ENCODE data around the gene IRGQ.

Gene IRGQ

DNA sequence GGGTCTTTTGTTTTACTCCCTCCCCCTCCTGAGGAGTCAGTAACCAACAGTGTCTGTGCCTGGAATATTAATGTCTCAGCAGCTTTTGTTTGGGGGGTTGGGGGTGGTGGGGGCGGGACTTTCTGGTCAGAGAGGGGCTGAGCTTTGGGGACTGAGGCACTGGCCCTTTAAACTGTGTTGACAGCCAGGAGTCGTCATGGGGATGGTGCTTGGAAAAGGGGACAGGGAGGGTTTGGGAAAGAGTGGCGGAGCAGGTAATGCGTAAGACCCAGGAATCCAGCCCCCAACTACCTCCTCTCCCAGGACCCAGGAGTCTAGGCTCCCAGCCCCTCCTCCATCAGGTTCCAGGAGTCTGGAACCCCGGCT is 38.6 kb upstream of the IRGQ start:
- TF ChIP-seq, protein P1, sequence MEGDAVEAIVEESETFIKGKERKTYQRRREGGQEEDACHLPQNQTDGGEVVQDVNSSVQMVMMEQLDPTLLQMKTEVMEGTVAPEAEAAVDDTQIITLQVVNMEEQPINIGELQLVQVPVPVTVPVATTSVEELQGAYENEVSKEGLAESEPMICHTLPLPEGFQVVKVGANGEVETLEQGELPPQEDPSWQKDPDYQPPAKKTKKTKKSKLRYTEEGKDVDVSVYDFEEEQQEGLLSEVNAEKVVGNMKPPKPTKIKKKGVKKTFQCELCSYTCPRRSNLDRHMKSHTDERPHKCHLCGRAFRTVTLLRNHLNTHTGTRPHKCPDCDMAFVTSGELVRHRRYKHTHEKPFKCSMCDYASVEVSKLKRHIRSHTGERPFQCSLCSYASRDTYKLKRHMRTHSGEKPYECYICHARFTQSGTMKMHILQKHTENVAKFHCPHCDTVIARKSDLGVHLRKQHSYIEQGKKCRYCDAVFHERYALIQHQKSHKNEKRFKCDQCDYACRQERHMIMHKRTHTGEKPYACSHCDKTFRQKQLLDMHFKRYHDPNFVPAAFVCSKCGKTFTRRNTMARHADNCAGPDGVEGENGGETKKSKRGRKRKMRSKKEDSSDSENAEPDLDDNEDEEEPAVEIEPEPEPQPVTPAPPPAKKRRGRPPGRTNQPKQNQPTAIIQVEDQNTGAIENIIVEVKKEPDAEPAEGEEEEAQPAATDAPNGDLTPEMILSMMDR (IDR thresholded peaks at IDR 0.05; ENCODE audit: insufficient read depth, low read depth, low read length, missing control alignments) = no peak
- no peak overlapping the region for H3K4me3 ChIP-seq (ENCODE audit: low read depth, low read length)
- no peak for DNase-seq (ENCODE audit: low read depth)

DNA sequence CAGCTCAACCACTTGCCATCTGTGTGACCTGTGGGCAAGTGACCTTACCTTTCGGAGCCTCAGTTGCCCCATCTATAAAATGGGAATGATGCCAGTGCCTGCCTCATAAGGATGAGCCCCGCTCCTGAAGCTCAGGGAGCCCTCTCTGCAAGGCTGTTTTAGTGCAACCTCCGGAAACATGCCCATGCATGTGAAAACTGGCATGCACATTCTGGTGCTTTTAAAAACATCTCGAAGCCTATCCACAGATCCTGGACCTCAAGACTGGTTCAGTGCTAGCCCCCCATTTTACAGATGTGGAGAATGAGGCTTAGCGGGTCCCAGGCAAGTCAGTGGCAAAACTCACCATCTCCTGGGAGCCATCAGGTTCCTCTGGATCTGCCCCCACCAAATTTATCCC is 38.1 kb upstream of the IRGQ start:
- H3K4me3 ChIP-seq (ENCODE audit: low read depth, low read length) = no peak overlapping the region
- TF ChIP-seq, protein P1 (IDR thresholded peaks at IDR 0.05; ENCODE audit: insufficient read depth, low read depth, low read length, missing control alignments) = no peak
- DNase-seq (ENCODE audit: low read depth) = no peak

DNA sequence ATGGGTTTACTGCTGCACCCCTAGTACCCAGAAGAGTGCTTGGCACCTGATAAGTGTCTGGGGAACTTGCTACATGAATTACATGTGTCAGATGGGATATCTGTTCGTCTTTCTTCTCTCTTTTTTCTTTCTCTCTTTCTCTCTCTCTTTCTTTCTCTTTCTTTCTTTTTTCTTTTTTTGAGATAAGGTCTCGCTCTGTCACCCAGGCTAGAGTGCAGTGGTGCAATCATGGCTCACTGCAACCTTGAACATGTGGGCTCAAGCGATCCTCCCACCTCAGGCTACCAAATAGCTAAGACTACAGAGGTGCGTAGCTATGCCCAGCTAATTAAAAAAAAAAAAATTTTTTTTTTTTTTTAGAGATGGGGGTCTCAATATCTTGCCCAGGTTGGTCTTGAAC is 37.6 kb upstream of the IRGQ start:
- no peak for DNase-seq (ENCODE audit: low read depth)
- TF ChIP-seq, protein P1 (IDR thresholded peaks at IDR 0.05; ENCODE audit: insufficient read depth, low read depth, low read length, missing control alignments) = no peak
- no peak overlapping the region for H3K4me3 ChIP-seq (ENCODE audit: low read depth, low read length)

DNA sequence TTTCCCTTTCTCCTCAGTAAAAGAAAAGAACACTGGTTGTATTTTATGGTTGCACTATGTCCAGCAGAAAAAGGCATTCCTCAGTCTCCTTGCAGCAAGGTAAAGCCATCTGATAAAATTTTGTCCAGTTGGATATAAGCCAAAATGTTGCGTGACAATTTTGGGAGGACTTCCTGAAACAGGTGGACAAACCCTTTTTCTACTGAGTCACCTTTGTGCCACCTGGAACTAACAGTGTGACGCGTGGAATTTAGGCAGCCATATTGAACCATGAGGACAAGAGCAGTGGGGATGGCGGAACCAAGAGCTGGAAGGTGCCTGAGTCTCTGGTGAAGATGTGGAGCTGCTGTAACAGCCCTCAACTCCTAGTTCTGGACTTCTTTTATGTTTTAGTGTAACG is 35.6 kb upstream of the IRGQ start:
- TF ChIP-seq, protein P1 (IDR thresholded peaks at IDR 0.05; ENCODE audit: insufficient read depth, low read depth, low read length, missing control alignments) = no peak
- no peak overlapping the region for H3K4me3 ChIP-seq (ENCODE audit: low read depth, low read length)
- DNase-seq (ENCODE audit: low read depth) = no peak

DNA sequence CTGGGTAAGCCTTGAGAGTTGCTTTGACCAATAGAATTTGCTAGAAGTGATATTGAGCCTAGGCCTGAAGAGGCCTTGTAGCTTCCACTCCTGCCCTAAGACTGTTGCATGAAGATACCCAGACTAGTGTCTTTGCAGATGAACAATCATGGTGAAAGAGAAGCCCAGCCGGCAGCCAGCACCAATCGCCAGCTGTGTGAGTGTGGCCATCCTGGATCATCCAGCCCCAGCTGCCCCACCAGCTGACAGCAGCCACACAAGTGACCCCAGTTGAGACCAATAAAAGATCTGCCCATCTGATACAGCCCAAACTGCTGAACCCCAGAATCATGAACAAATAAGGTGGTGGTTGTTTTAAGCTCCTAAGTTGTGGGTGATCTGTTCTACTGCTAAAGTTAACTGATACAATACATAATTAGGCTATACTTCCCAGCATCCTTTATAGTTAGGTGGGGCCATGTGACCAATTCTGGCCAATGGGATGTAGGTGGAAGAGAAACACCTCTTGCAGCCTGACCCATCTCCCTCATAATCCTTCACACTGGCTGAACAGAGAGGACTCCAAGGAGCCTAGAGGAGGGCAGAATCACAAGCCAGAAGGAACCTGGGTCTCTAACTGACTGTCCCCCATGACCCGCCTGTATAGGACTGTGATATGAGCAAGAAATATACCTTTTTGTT is 32.9 kb upstream of the IRGQ start:
- no peak overlapping the region for H3K4me3 ChIP-seq (ENCODE audit: low read depth, low read length)
- TF ChIP-seq, protein P1 (IDR thresholded peaks at IDR 0.05; ENCODE audit: insufficient read depth, low read depth, low read length, missing control alignments) = no peak
- DNase-seq (ENCODE audit: low read depth) = no peak

DNA sequence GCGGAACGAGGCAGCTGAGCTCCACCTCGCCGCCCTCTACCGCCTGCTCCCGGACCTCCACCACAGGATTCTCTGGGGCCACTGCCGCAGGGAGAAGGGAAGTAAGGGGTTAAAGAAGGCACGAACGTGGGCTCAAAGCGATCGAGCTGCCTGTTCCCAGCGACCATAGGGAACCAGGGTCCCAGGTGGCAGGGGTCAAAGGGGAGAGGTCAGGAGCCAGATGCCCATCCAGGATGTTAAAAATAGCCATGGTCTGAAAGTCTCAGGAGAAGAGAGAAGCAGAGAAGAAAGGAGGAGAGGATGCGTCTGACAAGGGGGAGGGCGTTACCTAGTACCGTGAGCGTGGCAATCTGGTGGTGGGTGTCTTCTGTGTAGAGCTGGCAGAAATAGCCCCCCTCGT is 30.9 kb upstream of the IRGQ start:
- no peak overlapping the region for H3K4me3 ChIP-seq (ENCODE audit: low read depth, low read length)
- TF ChIP-seq, protein P1 (IDR thresholded peaks at IDR 0.05; ENCODE audit: insufficient read depth, low read depth, low read length, missing control alignments) = no peak
- DNase-seq (ENCODE audit: low read depth) = no peak

DNA sequence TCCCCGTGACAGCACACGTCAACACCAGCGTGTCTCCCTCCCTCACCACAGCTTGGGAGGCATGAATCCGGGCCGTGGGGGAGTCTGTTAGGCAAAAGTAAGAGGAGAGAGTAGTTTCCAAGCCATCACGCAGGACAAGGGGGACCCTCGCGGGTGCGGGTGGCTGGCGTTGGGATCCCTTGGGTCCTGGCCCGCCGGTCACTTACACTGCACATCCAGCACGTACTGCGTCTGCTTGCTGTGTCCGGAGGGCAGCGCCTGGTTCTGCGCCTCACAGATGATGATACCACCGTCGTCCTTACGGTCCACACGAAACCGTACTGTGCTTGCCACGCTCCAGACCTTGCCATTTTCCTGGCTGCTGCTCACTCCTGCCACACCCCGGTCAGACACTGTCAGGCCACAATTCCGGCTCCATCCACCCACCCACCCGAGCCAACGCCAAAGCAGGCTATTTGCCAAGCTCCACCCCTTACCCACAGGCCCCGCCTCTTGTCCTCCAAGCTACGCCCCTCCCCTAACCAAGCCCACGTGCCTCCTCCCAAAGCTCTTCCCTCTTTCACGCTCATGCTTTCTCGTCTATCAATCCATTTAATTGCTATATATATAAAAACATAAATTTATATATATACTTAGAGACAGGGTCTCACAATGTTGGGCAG is 30.1 kb upstream of the IRGQ start:
- TF ChIP-seq, protein P1 (IDR thresholded peaks at IDR 0.05; ENCODE audit: insufficient read depth, low read depth, low read length, missing control alignments) = no peak
- no peak overlapping the region for H3K4me3 ChIP-seq (ENCODE audit: low read depth, low read length)
- peak; percentile 23 for DNase-seq (ENCODE audit: low read depth)

Measured in GM12865 (cell line).